Right atrium auricular region (tissue), 2 donors: Measurements from ENCODE around the gene PTGES3. TPM values are rescaled to one million over a fixed set of nuclear protein-coding genes. Genes with fewer than 3 reads are reported as not detected.
A peak's percentile ranks its signal among the peaks of the same experiment; 100 is the strongest.

Experiments
- DNase-seq: peaks from one replicate; pipeline ENCODE4 v3.0.0-alpha.2; 2019; ENCODE audit warnings: low spot score
- H3K27ac ChIP-seq, 2 donors: fragments of 200-600 bp; sonication (generic); 1 replicate in 1 of 2; 2 replicates in 1 of 2; pipeline ENCODE4 v1.5.1; 2016 to 2019
- H3K27me3 ChIP-seq, 2 donors: fragments of 200-600 bp; sonication (generic); one replicate each; pipeline versions ENCODE4 v1.5.1 to v1.6.0; 2017 to 2019
- H3K36me3 ChIP-seq: fragments of 200-600 bp; sonication (generic); one replicate; pipeline ENCODE4 v1.5.1; 2016
- H3K4me1 ChIP-seq, 2 donors: fragments of 200-600 bp; sonication (generic); one replicate each; pipeline versions ENCODE4 v1.5.1 to v1.6.0; 2017 to 2019
- H3K4me3 ChIP-seq, 2 donors: fragments of 200-600 bp; sonication (generic); 1 replicate in 1 of 2; 2 replicates in 1 of 2; pipeline ENCODE4 v1.5.1; 2017 to 2019; ENCODE audit warnings: mild to moderate bottlenecking in 1 of 2, moderate library complexity in 1 of 2
- H3K9me3 ChIP-seq, 2 donors: fragments of 200-600 bp; sonication (generic); one replicate each; pipeline ENCODE4 v1.5.1; 2019
- total RNA-seq, 2 donors: library from RNA; depleted of rRNA; stranded (reverse); fragments of >200 nt; gene quantifications; one replicate each; pipeline ENCODE4 v1.1.0, GENCODE V29; 2016
- TF ChIP-seq, protein P1 (sequence below), 2 donors: fragments of 200-600 bp; sonication (generic); IDR thresholded peaks; one replicate each; pipeline ENCODE4 v1.5.1; 2019; ENCODE audit warnings: antibody characterized with exemption in 2 of 2

Gene PTGES3
- total RNA-seq, 2 donors from 2014 or later, result 69.6 to 71.1 TPM

DNA sequence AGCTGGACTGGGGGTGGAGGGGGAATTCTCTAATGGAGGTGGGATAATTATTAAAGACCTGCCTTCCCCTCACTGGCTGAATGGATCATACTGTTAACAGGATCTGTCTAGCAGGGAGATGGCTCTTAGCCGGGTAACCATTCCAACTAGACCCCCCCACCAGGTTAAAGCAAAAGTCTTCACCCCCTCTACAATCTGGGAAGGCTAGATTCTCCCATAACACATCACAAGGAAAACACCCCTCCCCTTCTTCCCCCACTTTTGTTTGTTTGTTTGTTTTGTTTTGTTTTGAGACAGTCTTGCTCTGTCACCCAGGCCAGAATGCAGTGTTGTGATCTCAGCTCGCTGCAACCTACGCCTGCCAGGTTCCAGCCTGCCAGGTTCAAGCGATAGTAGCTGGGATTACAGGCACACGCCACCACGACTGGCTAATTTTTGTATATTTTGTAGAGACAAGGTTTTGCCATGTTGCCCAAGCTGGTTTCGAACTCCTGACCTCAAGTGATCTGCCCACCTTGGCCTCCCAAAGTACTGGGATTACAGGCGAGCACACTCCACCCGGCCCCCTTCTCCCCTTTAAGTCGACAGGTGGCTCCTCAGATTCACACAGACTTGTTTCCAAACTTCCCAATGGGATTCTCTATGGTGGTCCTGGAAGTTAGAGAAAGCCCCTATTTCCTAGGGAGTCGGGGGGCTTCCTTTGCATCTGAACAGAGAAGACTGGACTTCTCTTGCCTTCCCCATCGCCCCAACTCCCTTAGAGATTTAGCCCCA is 54.4 kb downstream of the PTGES3 start:
- DNase-seq, result no peak
- Histone ChIP-seq H3K27ac (peak overlapping the region; percentile 91 to 94), H3K27me3 (no peaks in the 10 kb centered on the region), H3K4me1 (peaks cover 0 to 62% of the 10 kb centered on the region in 2 donors), H3K9me3 (no peaks in the 10 kb centered on the region), H3K36me3 (peaks cover 12% of the 10 kb centered on the region), H3K4me3 (peak overlapping the region; percentile 80 to 88)
- TF ChIP-seq, protein P1, sequence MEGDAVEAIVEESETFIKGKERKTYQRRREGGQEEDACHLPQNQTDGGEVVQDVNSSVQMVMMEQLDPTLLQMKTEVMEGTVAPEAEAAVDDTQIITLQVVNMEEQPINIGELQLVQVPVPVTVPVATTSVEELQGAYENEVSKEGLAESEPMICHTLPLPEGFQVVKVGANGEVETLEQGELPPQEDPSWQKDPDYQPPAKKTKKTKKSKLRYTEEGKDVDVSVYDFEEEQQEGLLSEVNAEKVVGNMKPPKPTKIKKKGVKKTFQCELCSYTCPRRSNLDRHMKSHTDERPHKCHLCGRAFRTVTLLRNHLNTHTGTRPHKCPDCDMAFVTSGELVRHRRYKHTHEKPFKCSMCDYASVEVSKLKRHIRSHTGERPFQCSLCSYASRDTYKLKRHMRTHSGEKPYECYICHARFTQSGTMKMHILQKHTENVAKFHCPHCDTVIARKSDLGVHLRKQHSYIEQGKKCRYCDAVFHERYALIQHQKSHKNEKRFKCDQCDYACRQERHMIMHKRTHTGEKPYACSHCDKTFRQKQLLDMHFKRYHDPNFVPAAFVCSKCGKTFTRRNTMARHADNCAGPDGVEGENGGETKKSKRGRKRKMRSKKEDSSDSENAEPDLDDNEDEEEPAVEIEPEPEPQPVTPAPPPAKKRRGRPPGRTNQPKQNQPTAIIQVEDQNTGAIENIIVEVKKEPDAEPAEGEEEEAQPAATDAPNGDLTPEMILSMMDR (IDR thresholded peaks at IDR 0.05), result no peak

DNA sequence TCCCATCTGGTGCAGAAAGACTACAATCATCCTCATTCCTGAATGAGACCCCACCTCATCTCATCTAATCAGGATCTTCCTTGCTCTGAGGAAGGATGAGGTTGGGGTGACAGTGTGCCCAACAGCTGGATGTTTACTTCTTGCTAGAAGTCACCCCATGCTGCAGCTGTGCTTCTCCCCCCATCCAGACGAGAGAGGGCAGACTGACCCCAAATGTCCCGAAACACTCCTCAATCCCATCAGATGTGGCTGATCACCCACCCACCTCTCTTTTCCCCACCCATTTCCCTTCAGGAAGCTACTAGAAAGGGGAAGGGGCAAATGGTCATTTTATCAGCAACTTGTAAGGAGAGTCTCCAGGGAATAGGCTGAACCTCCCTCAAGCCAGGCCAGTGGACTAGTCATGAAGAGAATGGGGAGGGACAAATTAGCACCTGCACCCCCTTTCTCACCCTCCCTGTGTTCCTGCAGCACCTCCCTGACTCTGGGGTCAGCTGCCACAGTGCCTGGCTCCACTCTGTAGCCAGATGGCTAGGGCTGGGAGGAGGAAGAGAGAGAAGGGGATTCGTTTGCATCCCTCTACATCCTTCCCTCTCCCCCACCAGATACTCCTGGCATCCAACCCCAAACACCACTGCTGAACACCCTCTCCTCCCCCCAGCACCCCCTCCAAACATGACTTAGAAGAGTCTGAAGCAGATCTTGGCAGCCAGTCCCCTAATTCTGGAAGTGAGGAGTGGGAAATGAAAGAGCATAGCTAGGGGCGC is 55.2 kb downstream of the PTGES3 start:
- TF ChIP-seq, protein P1 (IDR thresholded peaks at IDR 0.05), result no peak
- peak overlapping the region in 1 of 2 donors; percentile 80 for H3K4me3 ChIP-seq
- peaks cover 4% of the 10 kb centered on the region for H3K36me3 ChIP-seq
- no peaks in the 10 kb centered on the region for H3K27me3 ChIP-seq
- H3K27ac ChIP-seq, result peak overlapping the region; percentile 69 to 91
- no peaks in the 10 kb centered on the region for H3K9me3 ChIP-seq
- no peak for DNase-seq
- peaks cover 0 to 67% of the 10 kb centered on the region in 2 donors for H3K4me1 ChIP-seq

DNA sequence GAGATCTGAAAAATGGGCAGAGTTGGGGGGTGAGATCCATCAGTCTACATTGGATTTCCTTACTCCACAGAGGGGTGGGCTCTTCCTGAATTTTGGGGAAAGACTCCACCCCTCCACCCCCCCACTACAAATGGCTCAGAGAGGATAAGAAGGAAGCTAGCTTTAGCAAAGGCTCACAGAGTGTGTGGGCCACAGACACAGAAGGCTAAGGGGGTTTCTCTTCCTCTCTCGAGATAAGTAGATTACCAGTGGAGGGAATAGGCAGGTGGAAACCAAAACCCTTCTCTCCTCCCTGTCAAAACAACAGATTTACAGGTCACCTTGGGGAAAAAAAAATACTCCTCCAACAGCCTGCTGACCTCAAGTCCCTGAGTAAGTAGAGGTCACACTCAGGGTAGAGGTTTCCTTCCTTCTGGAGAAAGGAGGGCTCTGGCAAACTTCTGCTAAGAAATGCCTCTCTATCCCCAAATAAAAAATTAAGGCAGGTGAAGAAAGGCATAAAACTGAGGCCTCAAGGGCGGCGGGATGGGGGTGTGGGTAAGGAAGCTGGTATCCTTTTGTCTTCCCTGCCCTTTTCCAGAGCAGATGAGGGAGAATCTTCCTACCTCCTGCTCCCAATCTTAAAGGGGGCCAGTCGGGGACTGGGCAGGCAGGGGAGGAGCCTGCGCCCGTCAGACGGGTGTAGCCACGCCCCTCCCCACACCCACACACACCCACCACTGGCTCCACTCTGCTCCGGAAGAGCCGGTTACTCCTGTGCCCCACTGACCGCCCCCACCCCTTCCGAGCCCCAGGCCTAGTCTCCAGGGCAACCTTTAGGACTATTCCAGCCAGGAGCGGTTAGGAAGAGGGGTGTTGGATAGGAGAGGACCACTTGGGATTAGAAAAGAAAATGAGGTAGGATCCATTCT is 56.0 kb downstream of the PTGES3 start:
- Histone ChIP-seq H3K4me3 (peak overlapping the region in 1 of 2 donors; percentile 31), H3K9me3 (no peaks in the 10 kb centered on the region), H3K4me1 (peaks cover 0 to 62% of the 10 kb centered on the region in 2 donors), H3K36me3 (no peaks in the 10 kb centered on the region), H3K27me3 (no peaks in the 10 kb centered on the region), H3K27ac (peak overlapping the region; percentile 69 to 91)
- TF ChIP-seq, protein P1 (IDR thresholded peaks at IDR 0.05), result no peak
- peak; percentile 64 for DNase-seq

DNA sequence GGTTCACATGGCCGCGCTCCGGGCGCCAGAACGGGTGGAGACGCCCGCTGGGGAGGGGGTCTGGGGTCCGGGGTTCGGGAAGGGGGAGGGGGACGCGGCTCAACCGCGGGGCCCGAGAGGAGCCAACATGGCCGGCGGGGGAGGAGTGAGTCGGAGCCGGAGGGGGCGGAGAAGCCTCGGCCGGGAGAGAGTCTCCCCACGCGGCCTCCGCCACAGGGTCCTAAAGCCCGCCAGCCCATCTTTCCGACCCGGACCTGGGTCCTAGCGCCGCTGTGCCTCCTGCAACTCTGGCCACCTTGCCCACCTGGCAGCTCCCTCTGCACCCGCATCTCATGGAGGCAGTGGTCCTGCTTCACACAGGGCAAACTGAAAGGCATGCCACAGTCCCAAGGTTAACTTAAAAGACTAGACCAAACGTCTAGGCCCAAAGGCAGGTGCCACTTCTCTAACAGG is 57.9 kb downstream of the PTGES3 start, which contains the start of gene BAZ2A:
Gene BAZ2A (minus strand): TSS at position 147 of the 453 bp plus-strand sequence. CDS start 12,796 bp downstream, outside the sequence.
- no peaks in the 10 kb centered on the region for H3K27me3 ChIP-seq
- peaks cover 0 to 63% of the 10 kb centered on the region in 2 donors for H3K4me1 ChIP-seq
- no peaks in the 10 kb centered on the region for H3K36me3 ChIP-seq
- TF ChIP-seq, protein P1 (IDR thresholded peaks at IDR 0.05), result no peak
- H3K27ac ChIP-seq, result peak within 1 kb of the TSS; percentile 96 to 98
- H3K4me3 ChIP-seq, result peak within 1 kb of the TSS; percentile 97 to 99
- DNase-seq, result peak; percentile 85
- H3K9me3 ChIP-seq, result no peaks in the 10 kb centered on the region
